ENCODE measurements around the gene OLFML2A.

- peak; percentile 34 for TF ChIP-seq EZH2 (IDR thresholded peaks at IDR 0.05; ENCODE audit: insufficient read depth, poor library complexity, severe bottlenecking)
- TF ChIP-seq EZH2phosphoT487 (IDR thresholded peaks at IDR 0.05; ENCODE audit: insufficient read depth, low read depth), result no peak; the same call in 1 of the 2 replicates
These were observed 8.0 kb upstream of the OLFML2A start for GRCh38 chr9:124768750-124769548.
